WTC11 (cell line): Measurements from ENCODE around the gene GPATCH2L. TPM values are rescaled to one million over a fixed set of nuclear protein-coding genes. Genes with fewer than 3 reads are reported as not detected.

Experiments used
- ATAC-seq: fragments of 200-7000 bp; cut with Tn5 transposase; 2 replicates; pipeline ENCODE4 v1.10.0; 2021; ENCODE audit warnings: mild to moderate bottlenecking, moderate library complexity
- CTCF ChIA-PET: fragments of 300-600 bp; sonication (Branson Sonifier 250); formaldehyde crosslinking; loops from one replicate; lab custom pipeline; 2021; ENCODE audit warnings: antibody characterized with exemption; lab: Charles Lee
- POLR2A ChIA-PET: fragments of 350-600 bp; sonication (Branson Sonifier 250); formaldehyde crosslinking; loops from one replicate; lab custom pipeline; 2021; ENCODE audit warnings: antibody characterized with exemption; lab: Charles Lee
- DNase-seq: peaks from one replicate; pipeline ENCODE4 v3.0.0; 2021; ENCODE audit warnings: low spot score
- H3K27ac Mint-ChIP-seq: 2 replicates; pipeline ENCODE4 v1.8.0; 2021; ENCODE audit warnings: mixed read lengths
- H3K27me3 Mint-ChIP-seq: 2 replicates; pipeline ENCODE4 v1.8.0; 2021; ENCODE audit warnings: low read depth, mild to moderate bottlenecking, moderate library complexity, mixed read lengths
- H3K36me3 Mint-ChIP-seq: 2 replicates; pipeline ENCODE4 v1.8.0; 2021; ENCODE audit warnings: mixed read lengths
- H3K4me1 Mint-ChIP-seq: 2 replicates; pipeline ENCODE4 v1.8.0; 2022; ENCODE audit warnings: mixed read lengths
- H3K4me3 Mint-ChIP-seq: 2 replicates; pipeline ENCODE4 v1.8.0; 2021; ENCODE audit warnings: mild to moderate bottlenecking, moderate library complexity, mixed read lengths
- H3K9me3 Mint-ChIP-seq: 2 replicates; pipeline ENCODE4 v1.8.0; 2021; ENCODE audit warnings: mixed read lengths
- ATF6 ChIP-seq: sonication (generic); formaldehyde crosslinking; IDR thresholded peaks from 2 replicates; pipeline ENCODE4 v1.8.1; 2023; ENCODE audit warnings: mild to moderate bottlenecking, missing genetic modification reagents
- CREM ChIP-seq: sonication (generic); formaldehyde crosslinking; IDR thresholded peaks from 2 replicates; pipeline ENCODE4 v1.8.1; 2022; ENCODE audit warnings: mild to moderate bottlenecking, missing genetic modification reagents, moderate library complexity
- E2F4 ChIP-seq: sonication (generic); formaldehyde crosslinking; IDR thresholded peaks from 2 replicates; pipeline ENCODE4 v1.8.1; 2022; ENCODE audit warnings: low read depth, mild to moderate bottlenecking, moderate library complexity, missing genetic modification reagents, borderline replicate concordance
- ELF4 ChIP-seq: sonication (generic); formaldehyde crosslinking; IDR thresholded peaks from 2 replicates; pipeline ENCODE4 v1.8.1; 2022; ENCODE audit warnings: low read depth, mild to moderate bottlenecking, moderate library complexity, missing genetic modification reagents
- GABPB1 ChIP-seq: sonication (generic); formaldehyde crosslinking; IDR thresholded peaks from 2 replicates; pipeline ENCODE4 v1.8.1; 2023; ENCODE audit warnings: mild to moderate bottlenecking, missing genetic modification reagents
- GTF2I ChIP-seq: fragments of 250-450 bp; sonication (Bioruptor Pico); conservative IDR thresholded peaks from 2 replicates; pipeline ENCODE4 v1.4.0; 2021; ENCODE audit warnings: mild to moderate bottlenecking
- KAT7 ChIP-seq: sonication (generic); formaldehyde crosslinking; IDR thresholded peaks from 2 replicates; pipeline ENCODE4 v1.8.1; 2023; ENCODE audit warnings: missing genetic modification reagents, mild to moderate bottlenecking, borderline replicate concordance
- NFYB ChIP-seq: sonication (generic); formaldehyde crosslinking; conservative IDR thresholded peaks from 2 replicates; pipeline ENCODE4 v1.8.0; 2022; ENCODE audit warnings: low read depth, missing genetic modification reagents
- RELA ChIP-seq: sonication (generic); formaldehyde crosslinking; IDR thresholded peaks from 2 replicates; pipeline ENCODE4 v1.8.1; 2022; ENCODE audit warnings: missing genetic modification reagents, mild to moderate bottlenecking, borderline replicate concordance
- SMAD3 ChIP-seq: sonication (generic); formaldehyde crosslinking; IDR thresholded peaks from 2 replicates; pipeline ENCODE4 v1.8.0; 2022; ENCODE audit warnings: missing genetic modification reagents, mild to moderate bottlenecking, borderline replicate concordance
- SMAD4 ChIP-seq: sonication (generic); formaldehyde crosslinking; IDR thresholded peaks from 2 replicates; pipeline ENCODE4 v1.8.0; 2022; ENCODE audit warnings: mild to moderate bottlenecking, missing genetic modification reagents
- SOX15 ChIP-seq: fragments of 250-450 bp; sonication (Bioruptor Pico); IDR thresholded peaks from 2 replicates; pipeline ENCODE4 v1.9.0; 2021; ENCODE audit warnings: mild to moderate bottlenecking
- SP1 ChIP-seq: sonication (generic); formaldehyde crosslinking; conservative IDR thresholded peaks from 2 replicates; pipeline ENCODE4 v1.8.1; 2022; ENCODE audit warnings: missing genetic modification reagents
- ZNF219 ChIP-seq: sonication (generic); formaldehyde crosslinking; IDR thresholded peaks from 2 replicates; pipeline ENCODE4 v1.8.0; 2023; ENCODE audit warnings: missing genetic modification reagents, mild to moderate bottlenecking, borderline replicate concordance
- ZNF423 ChIP-seq: fragments of 250-450 bp; sonication (Bioruptor Pico); IDR thresholded peaks from 2 replicates; pipeline ENCODE4 v2.1.2; 2022; ENCODE audit warnings: mild to moderate bottlenecking, moderate library complexity
- ZNF532 ChIP-seq: fragments of 250-450 bp; sonication (Bioruptor Pico); IDR thresholded peaks from 2 replicates; pipeline ENCODE4 v1.9.0; 2021; ENCODE audit warnings: mild to moderate bottlenecking, borderline replicate concordance
- ZNF671 ChIP-seq: fragments of 250-450 bp; sonication (Bioruptor Pico); IDR thresholded peaks from 2 replicates; pipeline ENCODE4 v1.8.0; 2021; ENCODE audit warnings: mild to moderate bottlenecking
- total RNA-seq: library from RNA; stranded (reverse); gene quantifications from 3 replicates; pipeline ENCODE4 v1.2.3, GENCODE V29; 2021
- TF ChIP-seq, protein P1 (sequence below): sonication (generic); formaldehyde crosslinking; IDR thresholded peaks from 2 replicates; pipeline ENCODE4 v1.8.1; 2022; ENCODE audit warnings: low read depth, missing genetic modification reagents, borderline replicate concordance
- TF ChIP-seq, protein P2 (sequence below): sonication (generic); formaldehyde crosslinking; conservative IDR thresholded peaks from 2 replicates; pipeline ENCODE4 v1.8.1; 2023; ENCODE audit warnings: mild to moderate bottlenecking, low read depth, missing genetic modification reagents, moderate library complexity
- TF ChIP-seq, protein P3 (sequence below): sonication (generic); formaldehyde crosslinking; IDR thresholded peaks from 2 replicates; pipeline ENCODE4 v1.8.1; 2023; ENCODE audit warnings: mild to moderate bottlenecking, missing genetic modification reagents, borderline replicate concordance

GPATCH2L gene
- total RNA-seq, 1 experiment from 2014 or later: 67.2 TPM

DNA sequence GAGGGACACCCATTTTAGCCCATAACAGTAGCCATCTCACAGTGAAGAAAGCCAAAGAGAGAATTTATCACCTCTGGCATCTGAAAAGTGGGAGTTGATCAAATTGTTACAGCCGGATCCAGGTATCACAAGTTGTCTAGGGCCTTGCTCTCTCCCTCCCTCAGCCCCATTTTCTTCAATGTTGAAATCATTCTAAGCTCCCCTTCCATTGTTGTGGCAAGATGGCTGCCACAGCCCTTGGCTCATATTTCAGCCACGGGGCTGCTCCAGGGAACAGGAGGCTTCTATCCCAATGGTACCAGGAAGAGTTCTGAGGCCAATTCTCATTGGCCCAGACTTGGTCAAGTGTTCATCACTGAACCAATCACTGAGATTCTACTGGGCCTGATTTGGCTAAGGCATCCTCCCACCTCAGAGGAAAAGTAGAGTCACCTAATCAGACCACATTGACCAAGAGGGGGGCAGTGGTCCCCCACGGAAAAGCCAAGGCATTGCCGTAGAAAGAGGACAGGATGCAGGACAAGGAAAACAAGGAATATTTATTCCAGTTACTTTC is 106.2 kb downstream of the GPATCH2L start (continued):
- TF ChIP-seq, protein P1, sequence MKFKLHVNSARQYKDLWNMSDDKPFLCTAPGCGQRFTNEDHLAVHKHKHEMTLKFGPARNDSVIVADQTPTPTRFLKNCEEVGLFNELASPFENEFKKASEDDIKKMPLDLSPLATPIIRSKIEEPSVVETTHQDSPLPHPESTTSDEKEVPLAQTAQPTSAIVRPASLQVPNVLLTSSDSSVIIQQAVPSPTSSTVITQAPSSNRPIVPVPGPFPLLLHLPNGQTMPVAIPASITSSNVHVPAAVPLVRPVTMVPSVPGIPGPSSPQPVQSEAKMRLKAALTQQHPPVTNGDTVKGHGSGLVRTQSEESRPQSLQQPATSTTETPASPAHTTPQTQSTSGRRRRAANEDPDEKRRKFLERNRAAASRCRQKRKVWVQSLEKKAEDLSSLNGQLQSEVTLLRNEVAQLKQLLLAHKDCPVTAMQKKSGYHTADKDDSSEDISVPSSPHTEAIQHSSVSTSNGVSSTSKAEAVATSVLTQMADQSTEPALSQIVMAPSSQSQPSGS (CRISPR knock-in tag): no peak
- TF ChIP-seq ZNF219 (CRISPR knock-in tag): no peak

DNA sequence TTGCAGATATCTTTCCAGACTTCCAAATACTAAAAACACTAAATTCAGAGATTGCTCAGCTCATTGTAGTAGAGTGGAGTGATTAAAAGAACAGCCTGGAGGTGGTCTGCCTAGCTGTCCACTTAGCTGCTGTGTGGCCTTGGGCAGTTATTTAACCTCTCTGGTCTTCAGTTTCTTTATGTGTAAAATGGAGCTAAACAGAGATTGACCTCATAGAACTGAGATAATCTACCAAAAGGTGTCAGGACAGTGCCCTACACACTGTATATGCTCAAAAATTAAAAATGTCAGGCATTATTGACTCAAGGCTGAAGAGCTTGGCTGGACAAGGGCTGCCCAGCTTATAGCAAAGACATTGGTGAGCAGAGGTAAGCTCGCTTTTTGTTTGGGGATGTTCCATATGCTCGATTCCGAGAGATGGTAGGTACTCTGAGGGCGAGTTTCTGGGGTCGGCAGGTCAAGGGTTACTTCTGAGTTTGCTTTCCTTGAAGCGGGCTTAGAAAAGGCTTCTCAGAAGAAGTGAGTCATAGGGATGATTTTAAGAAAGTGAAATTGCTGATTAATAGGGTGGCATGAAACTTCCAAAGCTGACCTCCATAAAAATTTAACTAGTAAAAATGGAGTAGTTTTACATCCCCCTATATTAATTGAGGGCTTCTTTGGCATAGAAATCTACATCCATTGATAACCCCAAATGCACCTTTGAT is 107.5 kb downstream of the GPATCH2L start:
- TF ChIP-seq ZNF671 (CRISPR knock-in tag) (no peak), SOX15 (CRISPR knock-in tag) (no peak), SMAD4 (no peak), ZNF423 (CRISPR knock-in tag) (no peak), SP1 (CRISPR knock-in tag) (no peak), SMAD3 (CRISPR knock-in tag) (no peak), GABPB1 (no peak), ZNF532 (CRISPR knock-in tag) (no peak), KAT7 (CRISPR knock-in tag) (no peak), NFYB (CRISPR knock-in tag) (no peak), GTF2I (CRISPR knock-in tag) (no peak), E2F4 (no peak), RELA (CRISPR knock-in tag) (no peak), ATF6 (CRISPR knock-in tag) (no peak), ELF4 (CRISPR knock-in tag) (no peak), CREM (no peak)
- TF ChIP-seq, protein P2, sequence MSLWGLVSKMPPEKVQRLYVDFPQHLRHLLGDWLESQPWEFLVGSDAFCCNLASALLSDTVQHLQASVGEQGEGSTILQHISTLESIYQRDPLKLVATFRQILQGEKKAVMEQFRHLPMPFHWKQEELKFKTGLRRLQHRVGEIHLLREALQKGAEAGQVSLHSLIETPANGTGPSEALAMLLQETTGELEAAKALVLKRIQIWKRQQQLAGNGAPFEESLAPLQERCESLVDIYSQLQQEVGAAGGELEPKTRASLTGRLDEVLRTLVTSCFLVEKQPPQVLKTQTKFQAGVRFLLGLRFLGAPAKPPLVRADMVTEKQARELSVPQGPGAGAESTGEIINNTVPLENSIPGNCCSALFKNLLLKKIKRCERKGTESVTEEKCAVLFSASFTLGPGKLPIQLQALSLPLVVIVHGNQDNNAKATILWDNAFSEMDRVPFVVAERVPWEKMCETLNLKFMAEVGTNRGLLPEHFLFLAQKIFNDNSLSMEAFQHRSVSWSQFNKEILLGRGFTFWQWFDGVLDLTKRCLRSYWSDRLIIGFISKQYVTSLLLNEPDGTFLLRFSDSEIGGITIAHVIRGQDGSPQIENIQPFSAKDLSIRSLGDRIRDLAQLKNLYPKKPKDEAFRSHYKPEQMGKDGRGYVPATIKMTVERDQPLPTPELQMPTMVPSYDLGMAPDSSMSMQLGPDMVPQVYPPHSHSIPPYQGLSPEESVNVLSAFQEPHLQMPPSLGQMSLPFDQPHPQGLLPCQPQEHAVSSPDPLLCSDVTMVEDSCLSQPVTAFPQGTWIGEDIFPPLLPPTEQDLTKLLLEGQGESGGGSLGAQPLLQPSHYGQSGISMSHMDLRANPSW (CRISPR knock-in tag): no peak
- TF ChIP-seq, protein P3, sequence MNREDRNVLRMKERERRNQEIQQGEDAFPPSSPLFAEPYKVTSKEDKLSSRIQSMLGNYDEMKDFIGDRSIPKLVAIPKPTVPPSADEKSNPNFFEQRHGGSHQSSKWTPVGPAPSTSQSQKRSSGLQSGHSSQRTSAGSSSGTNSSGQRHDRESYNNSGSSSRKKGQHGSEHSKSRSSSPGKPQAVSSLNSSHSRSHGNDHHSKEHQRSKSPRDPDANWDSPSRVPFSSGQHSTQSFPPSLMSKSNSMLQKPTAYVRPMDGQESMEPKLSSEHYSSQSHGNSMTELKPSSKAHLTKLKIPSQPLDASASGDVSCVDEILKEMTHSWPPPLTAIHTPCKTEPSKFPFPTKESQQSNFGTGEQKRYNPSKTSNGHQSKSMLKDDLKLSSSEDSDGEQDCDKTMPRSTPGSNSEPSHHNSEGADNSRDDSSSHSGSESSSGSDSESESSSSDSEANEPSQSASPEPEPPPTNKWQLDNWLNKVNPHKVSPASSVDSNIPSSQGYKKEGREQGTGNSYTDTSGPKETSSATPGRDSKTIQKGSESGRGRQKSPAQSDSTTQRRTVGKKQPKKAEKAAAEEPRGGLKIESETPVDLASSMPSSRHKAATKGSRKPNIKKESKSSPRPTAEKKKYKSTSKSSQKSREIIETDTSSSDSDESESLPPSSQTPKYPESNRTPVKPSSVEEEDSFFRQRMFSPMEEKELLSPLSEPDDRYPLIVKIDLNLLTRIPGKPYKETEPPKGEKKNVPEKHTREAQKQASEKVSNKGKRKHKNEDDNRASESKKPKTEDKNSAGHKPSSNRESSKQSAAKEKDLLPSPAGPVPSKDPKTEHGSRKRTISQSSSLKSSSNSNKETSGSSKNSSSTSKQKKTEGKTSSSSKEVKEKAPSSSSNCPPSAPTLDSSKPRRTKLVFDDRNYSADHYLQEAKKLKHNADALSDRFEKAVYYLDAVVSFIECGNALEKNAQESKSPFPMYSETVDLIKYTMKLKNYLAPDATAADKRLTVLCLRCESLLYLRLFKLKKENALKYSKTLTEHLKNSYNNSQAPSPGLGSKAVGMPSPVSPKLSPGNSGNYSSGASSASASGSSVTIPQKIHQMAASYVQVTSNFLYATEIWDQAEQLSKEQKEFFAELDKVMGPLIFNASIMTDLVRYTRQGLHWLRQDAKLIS (CRISPR knock-in tag): no peak

More for the DNA sequence above, 107.5 kb downstream of the GPATCH2L start:
- Mint-ChIP-seq H3K27ac (no peak overlapping the region), H3K27me3 (peaks cover 4% of the 10 kb centered on the region), H3K4me3 (no peak overlapping the region), H3K9me3 (0 out of 2 replicates have a peak, but pooled peaks cover 6% of the 10 kb centered on the region), H3K4me1 (peaks cover 22% of the 10 kb centered on the region), H3K36me3 (no peaks in the 10 kb centered on the region)
- ChIA-PET CTCF (no interaction called here), POLR2A (no interaction called here)
- no peak for DNase-seq
- no peak for ATAC-seq
